ENCODE data around the gene MSI2.

The MSI2 gene

GRCh38 chr17:57559634-57560318, 303.5 kb downstream of the MSI2 start:
- no peak for DNase-seq (ENCODE audit: extremely low read depth in 1 of 2, low read depth in 1 of 2)

- no peak for DNase-seq (ENCODE audit: extremely low read depth in 1 of 2, low read depth in 1 of 2)
Observed at GRCh38 chr17:57560319-57560705, 304.0 kb downstream of the MSI2 start.

- no peak for DNase-seq (ENCODE audit: extremely low read depth in 1 of 2, low read depth in 1 of 2)
Observed at GRCh38 chr17:57561072-57561861, 304.9 kb downstream of the MSI2 start.

DNA sequence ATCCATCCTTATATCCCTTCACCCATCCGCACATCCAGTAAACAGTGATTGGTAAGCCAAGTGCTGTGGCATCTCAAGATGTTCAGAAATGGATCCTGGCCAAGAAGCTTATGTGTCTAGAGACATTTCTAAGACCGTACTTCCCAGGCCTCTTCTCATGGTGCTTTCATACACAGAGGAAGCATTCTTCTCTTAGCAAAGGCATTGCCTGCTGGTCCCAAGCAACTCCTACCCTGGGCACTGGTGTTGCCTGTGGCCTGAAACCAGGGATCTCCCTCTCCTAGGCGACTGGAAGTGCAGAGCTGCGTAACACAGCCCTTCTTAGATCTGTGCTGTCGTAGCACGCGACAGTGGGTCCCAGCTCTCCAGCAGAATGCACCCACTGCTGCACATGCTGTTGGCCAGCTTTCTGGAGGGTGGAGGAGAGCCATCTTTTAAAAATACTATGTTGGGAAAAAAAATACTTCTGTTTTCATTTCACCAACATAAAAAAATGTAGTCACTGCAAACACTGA, 305.9 kb downstream of the MSI2 start:
- no peak for DNase-seq (ENCODE audit: extremely low read depth in 1 of 2, low read depth in 1 of 2)

- DNase-seq (ENCODE audit: extremely low read depth in 1 of 2, low read depth in 1 of 2): no peak
Observed at GRCh38 chr17:57563958-57564357, 307.6 kb downstream of the MSI2 start.

DNA sequence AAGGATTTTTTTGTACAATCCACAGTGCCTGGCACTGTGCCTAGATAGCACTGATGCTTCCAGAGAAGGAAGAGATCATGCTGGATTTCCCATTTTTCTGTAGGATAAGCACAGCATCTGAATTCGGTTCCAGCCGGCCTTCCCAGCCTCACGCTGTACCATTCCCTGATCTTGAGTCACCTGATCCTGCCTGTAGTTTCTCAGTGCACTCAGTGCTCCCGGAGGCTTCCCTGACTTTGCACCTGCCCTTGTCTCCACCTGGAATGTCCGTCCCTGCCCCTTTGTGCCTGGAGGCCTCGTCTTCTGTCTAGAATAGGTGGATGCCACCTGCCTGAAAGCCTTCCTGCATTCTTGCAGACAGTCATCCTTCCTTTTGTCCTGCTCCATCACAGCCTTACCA, 308.9 kb downstream of the MSI2 start:
- DNase-seq (ENCODE audit: extremely low read depth in 1 of 2, low read depth in 1 of 2): no peak

GRCh38 chr17:57566721-57567120, 310.4 kb downstream of the MSI2 start:
- no peak for DNase-seq (ENCODE audit: extremely low read depth in 1 of 2, low read depth in 1 of 2)

GRCh38 chr17:57567251-57567650, 310.9 kb downstream of the MSI2 start:
- DNase-seq (ENCODE audit: extremely low read depth in 1 of 2, low read depth in 1 of 2): no peak

GRCh38 chr17:57568340-57568739, 312.0 kb downstream of the MSI2 start:
- no peak for DNase-seq (ENCODE audit: extremely low read depth in 1 of 2, low read depth in 1 of 2)

GRCh38 chr17:57569021-57569420, 312.7 kb downstream of the MSI2 start:
- no peak for DNase-seq (ENCODE audit: extremely low read depth in 1 of 2, low read depth in 1 of 2)

DNA sequence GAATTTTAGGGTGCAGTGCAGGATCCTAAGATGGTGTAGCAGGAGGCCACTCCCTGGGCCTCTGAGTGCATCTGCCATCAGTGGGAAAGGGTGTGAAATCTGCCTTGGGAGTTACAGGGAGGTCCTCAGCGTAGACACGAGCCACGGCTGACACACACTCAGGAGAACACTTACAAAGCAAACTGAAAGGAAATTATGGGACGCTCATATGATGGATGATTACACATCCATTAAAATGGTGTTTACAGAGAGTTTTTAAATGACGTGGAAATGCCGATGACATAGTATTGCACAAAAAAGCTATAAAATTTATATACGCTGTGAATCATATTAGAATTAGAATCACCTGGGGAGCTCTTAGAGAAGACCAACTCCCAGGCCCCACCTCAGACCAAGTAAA, 313.5 kb downstream of the MSI2 start:
- DNase-seq (ENCODE audit: extremely low read depth in 1 of 2, low read depth in 1 of 2): no peak

DNA sequence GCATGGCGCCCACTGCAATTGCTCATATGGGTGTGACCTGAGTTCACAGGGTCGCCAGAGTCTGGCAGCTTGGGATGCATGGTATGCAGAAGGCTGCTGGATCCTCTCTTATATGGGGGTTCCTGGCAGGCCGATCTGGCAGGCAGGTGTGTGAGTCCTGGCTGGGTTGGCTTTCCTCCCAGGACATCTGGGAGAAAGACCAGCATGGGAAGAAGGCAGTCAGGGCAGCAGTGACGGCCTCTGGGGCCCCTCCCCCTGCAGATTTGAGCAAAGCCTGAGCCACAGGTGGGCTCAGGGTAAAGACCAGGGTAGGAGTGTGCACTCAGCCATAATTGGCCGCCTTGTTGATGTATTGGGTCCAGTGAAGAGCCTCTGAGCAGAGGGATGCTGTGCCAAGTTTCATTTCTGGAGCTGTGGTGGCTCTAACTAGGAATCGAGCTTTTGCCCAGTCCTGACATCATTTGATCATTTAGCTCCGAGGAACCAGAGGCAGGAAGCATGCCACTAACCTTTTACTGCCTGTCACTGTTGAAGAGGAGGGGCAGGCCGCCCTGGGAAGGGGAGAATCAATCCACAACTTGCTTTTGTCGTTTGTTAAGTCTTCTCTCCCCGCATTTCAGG, 314.5 kb downstream of the MSI2 start:
- no peak for DNase-seq (ENCODE audit: extremely low read depth in 1 of 2, low read depth in 1 of 2)

DNA sequence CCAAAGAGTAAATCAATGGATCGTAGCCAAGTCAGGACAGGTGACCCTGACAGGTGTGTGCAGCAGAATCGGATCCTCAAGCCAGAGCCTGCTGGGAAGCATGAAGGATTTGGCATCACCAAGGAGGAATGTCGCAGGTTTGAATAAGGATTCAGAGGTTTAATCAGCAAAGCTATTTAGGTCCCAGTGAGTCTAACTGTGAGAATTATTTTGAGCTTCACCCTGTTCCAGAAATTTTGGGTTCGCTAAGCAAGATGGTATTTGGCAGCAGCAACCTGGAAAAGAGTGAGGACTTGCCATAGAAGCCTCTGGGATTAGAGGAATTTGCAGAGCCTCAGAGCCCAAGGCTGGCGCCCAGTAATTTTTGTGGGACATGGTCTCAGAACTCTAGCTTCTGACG, 315.7 kb downstream of the MSI2 start:
- DNase-seq (ENCODE audit: extremely low read depth in 1 of 2, low read depth in 1 of 2): no peak

- DNase-seq (ENCODE audit: extremely low read depth in 1 of 2, low read depth in 1 of 2): no peak
Observed at GRCh38 chr17:57572600-57572999, 316.3 kb downstream of the MSI2 start.

GRCh38 chr17:57574040-57574513, 317.8 kb downstream of the MSI2 start:
- DNase-seq (ENCODE audit: extremely low read depth in 1 of 2, low read depth in 1 of 2): no peak

DNA sequence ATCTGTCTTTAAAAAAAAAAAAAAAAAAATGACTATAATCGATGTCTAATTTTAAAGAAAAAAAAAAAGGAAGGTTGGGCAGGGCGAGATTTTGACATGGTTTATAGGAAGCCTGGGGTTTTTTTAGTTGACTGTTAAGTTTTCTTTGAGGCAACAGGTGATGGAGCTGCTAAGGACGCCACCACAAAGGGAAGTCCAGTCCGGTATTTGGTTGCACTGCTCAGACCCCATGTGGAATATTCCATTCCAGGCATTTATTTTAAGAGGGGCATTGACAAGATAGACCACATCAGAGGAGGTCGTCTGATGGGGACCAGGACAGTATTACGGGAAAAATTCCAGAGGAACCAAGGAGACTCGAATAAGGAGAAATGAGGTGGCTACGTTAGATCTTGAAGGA, 320.4 kb downstream of the MSI2 start:
- DNase-seq (ENCODE audit: extremely low read depth in 1 of 2, low read depth in 1 of 2): no peak

GRCh38 chr17:57577751-57578607, 321.7 kb downstream of the MSI2 start:
- DNase-seq (ENCODE audit: extremely low read depth in 1 of 2, low read depth in 1 of 2): no peak

- no peak for DNase-seq (ENCODE audit: extremely low read depth in 1 of 2, low read depth in 1 of 2)
Observed at GRCh38 chr17:57578608-57579225, 322.4 kb downstream of the MSI2 start.

DNA sequence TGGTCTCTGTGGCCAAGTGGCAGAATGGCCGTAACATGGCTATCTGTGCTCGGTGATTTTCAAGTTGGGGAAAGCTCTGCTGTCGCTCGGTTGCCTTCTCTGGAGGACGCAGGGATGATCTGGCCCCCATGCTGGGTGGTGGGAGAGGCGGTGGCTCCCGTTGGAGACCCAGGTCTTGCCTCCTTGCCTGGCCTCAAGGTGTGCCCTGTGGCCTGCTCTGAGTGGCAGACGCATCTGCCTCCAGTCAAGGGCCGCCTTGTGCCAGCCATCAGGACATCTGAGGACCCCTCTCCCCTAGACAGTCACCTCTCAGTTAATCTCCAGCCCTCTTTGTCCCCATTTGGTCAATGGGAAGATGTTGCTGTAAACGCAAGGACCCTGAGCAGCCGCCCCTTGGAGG, 322.9 kb downstream of the MSI2 start:
- no peak for DNase-seq (ENCODE audit: extremely low read depth in 1 of 2, low read depth in 1 of 2)

DNA sequence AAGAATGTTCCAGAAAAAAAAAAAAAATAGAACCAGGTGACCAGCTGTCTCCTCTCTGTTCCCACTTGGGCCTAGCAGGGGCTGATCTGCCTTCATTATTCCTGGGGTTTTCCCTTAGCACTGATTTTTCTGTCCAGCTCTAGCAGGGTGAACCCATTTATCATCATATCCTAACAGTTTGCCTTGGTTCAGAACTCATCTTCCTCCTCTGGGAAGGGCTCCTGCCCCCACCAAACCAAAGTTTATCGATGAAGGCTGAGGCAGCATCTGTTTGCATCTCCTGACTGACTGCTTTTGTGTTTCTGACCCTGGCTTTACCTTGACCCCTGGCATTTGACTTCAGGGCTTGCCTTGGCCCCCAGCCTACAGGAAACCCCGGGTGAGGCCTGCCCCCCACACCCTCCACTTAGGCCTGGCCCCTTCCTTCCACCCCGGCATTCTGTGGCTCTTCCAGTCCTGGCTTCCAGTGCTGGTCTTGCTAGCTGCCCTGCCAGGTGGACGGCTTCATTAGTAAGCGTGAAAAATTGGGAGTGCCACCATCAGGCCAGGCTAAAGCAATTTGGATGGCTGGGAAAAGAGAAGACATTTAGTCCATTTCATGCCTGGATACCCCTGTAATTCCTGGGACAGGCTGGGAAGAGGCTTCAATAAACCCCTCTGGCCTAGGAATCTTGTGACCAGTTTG, 323.9 kb downstream of the MSI2 start:
- no peak for DNase-seq (ENCODE audit: extremely low read depth in 1 of 2, low read depth in 1 of 2)
